Measurements from ENCODE around the gene NGDN. TPM values are rescaled to one million over a fixed set of nuclear protein-coding genes. Genes with fewer than 3 reads are reported as not detected.

The NGDN gene
- polyA plus RNA-seq, 1 of the 3 experiments (the other 2 are of a cell fraction), result 64.3 TPM

DNA sequence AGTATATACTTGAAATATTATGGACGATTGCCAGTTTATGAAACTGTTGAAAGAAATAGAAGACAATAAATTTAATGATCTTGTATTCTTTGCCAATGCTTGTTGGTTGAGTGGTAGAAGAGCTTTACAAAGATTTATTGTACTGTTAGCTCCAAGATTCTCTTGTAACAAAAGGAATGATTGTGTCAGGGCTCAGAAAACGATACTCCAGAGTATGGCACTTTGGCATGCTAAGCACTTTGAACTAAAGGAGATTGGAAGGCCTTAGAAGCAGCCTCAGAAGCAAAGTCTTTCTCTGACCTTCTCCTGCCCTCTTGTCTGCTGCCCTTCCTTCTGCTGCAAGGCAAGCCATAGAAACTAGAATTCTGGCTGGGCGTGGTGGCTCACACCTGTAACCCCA is 4.2 kb upstream of the NGDN start:
- Histone ChIP-seq H3F3A (replicated peaks; ENCODE audit: insufficient read depth) (peaks cover 5% of the 10 kb centered on the region), H3K27ac (ENCODE audit: low read depth in 2 of 2, low read length in 1 of 2) (no peak overlapping the region), H3K79me2 (ENCODE audit: insufficient read depth) (peaks cover 7% of the 10 kb centered on the region), H3K4me1 (ENCODE audit: control insufficient read depth in 1 of 2, insufficient read depth in 2 of 2, low read depth in 1 of 2, low read length in 1 of 2) (peaks cover 0 to 4% of the 10 kb centered on the region in 2 experiments; a peak in 2 of 4 replicates), H3K9me2 (no peaks in the 10 kb centered on the region), H3K9ac (no peak overlapping the region), H2AFZ (ENCODE audit: low read depth) (no peak overlapping the region), H3K4me3 (ENCODE audit: low read depth in 2 of 2, low read length in 1 of 2) (no peak overlapping the region), H3K36me3 (replicated peaks in 1 of 2; ENCODE audit: control insufficient read depth in 1 of 2, insufficient read depth in 2 of 2, low read length in 1 of 2) (no peaks in the 10 kb centered on the region), H3K4me2 (no peak overlapping the region), H3K27me3 (ENCODE audit: insufficient read depth) (no peaks in the 10 kb centered on the region), H3K9me3 (no peaks in the 10 kb centered on the region), H4K20me1 (ENCODE audit: insufficient read depth) (no peaks in the 10 kb centered on the region)
- WGBS (ENCODE audit: low lambda C conversion rate), result 63% methylated on average over 3 of the region's 3 CpGs
- TF ChIP-seq GABPA (IDR thresholded peaks at IDR 0.05; ENCODE audit: low read depth) (no peak), POLR2AphosphoS5 (IDR thresholded peaks at IDR 0.05; ENCODE audit: low read depth, low read length) (no peak), RFX5 (IDR thresholded peaks at IDR 0.05; ENCODE audit: low read length) (no peak), TCF12 (IDR thresholded peaks at IDR 0.05) (no peak), TEAD4 (IDR thresholded peaks at IDR 0.05; ENCODE audit: borderline replicate concordance, insufficient read depth) (no peak), JUND (IDR thresholded peaks at IDR 0.05) (no peak), SIN3A (IDR thresholded peaks at IDR 0.05; ENCODE audit: borderline replicate concordance, low read depth, low read length) (no peak), NRF1 (IDR thresholded peaks at IDR 0.05; ENCODE audit: low read depth, low read length) (no peak), SMC3 (IDR thresholded peaks at IDR 0.05; ENCODE audit: low read depth, low read length) (no peak), RAD21 (IDR thresholded peaks at IDR 0.05; ENCODE audit: low read length) (no peak)
- TF ChIP-seq, protein P1, sequence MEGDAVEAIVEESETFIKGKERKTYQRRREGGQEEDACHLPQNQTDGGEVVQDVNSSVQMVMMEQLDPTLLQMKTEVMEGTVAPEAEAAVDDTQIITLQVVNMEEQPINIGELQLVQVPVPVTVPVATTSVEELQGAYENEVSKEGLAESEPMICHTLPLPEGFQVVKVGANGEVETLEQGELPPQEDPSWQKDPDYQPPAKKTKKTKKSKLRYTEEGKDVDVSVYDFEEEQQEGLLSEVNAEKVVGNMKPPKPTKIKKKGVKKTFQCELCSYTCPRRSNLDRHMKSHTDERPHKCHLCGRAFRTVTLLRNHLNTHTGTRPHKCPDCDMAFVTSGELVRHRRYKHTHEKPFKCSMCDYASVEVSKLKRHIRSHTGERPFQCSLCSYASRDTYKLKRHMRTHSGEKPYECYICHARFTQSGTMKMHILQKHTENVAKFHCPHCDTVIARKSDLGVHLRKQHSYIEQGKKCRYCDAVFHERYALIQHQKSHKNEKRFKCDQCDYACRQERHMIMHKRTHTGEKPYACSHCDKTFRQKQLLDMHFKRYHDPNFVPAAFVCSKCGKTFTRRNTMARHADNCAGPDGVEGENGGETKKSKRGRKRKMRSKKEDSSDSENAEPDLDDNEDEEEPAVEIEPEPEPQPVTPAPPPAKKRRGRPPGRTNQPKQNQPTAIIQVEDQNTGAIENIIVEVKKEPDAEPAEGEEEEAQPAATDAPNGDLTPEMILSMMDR (IDR thresholded peaks at IDR 0.05), result no peak
- TF ChIP-seq, protein P2, sequence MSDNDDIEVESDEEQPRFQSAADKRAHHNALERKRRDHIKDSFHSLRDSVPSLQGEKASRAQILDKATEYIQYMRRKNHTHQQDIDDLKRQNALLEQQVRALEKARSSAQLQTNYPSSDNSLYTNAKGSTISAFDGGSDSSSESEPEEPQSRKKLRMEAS (IDR thresholded peaks at IDR 0.05; ENCODE audit: low read depth), result no peak
- TF ChIP-seq, protein P3, sequence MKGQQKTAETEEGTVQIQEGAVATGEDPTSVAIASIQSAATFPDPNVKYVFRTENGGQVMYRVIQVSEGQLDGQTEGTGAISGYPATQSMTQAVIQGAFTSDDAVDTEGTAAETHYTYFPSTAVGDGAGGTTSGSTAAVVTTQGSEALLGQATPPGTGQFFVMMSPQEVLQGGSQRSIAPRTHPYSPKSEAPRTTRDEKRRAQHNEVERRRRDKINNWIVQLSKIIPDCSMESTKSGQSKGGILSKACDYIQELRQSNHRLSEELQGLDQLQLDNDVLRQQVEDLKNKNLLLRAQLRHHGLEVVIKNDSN (IDR thresholded peaks at IDR 0.05; ENCODE audit: borderline replicate concordance, low read depth), result no peak
- TF ChIP-seq, protein P4, sequence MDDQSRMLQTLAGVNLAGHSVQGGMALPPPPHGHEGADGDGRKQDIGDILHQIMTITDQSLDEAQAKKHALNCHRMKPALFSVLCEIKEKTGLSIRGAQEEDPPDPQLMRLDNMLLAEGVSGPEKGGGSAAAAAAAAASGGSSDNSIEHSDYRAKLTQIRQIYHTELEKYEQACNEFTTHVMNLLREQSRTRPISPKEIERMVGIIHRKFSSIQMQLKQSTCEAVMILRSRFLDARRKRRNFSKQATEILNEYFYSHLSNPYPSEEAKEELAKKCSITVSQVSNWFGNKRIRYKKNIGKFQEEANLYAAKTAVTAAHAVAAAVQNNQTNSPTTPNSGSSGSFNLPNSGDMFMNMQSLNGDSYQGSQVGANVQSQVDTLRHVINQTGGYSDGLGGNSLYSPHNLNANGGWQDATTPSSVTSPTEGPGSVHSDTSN (IDR thresholded peaks at IDR 0.05), result no peak
- TF ChIP-seq, protein P5, sequence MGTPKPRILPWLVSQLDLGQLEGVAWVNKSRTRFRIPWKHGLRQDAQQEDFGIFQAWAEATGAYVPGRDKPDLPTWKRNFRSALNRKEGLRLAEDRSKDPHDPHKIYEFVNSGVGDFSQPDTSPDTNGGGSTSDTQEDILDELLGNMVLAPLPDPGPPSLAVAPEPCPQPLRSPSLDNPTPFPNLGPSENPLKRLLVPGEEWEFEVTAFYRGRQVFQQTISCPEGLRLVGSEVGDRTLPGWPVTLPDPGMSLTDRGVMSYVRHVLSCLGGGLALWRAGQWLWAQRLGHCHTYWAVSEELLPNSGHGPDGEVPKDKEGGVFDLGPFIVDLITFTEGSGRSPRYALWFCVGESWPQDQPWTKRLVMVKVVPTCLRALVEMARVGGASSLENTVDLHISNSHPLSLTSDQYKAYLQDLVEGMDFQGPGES (IDR thresholded peaks at IDR 0.05; ENCODE audit: low read depth, low read length), result no peak
- TF ChIP-seq, protein P6, sequence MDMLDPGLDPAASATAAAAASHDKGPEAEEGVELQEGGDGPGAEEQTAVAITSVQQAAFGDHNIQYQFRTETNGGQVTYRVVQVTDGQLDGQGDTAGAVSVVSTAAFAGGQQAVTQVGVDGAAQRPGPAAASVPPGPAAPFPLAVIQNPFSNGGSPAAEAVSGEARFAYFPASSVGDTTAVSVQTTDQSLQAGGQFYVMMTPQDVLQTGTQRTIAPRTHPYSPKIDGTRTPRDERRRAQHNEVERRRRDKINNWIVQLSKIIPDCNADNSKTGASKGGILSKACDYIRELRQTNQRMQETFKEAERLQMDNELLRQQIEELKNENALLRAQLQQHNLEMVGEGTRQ (IDR thresholded peaks at IDR 0.05; ENCODE audit: borderline replicate concordance, low read depth, low read length), result no peak
- ChIA-PET CTCF (interaction anchor here (1.1 to 26.4 kb wide), 4 partner anchors 74 to 112 kb away, joined by 3 to 785 read pairs (median 4); partner anchors contain the start of genes AP1G2 and THTPA), POLR2A (no interaction called here)
- DNase-seq, result no peak

Measured in SK-N-SH (cell line).